Activated CD4-positive, CD25-positive, alpha-beta regulatory T cell (primary cell): ENCODE data around the gene AGPS.

Experiments used
- DNase-seq, 4 experiments: peaks; one replicate each; lab custom pipeline; 2025; lab: John Stamatoyannopoulos, UW

Gene AGPS

DNA sequence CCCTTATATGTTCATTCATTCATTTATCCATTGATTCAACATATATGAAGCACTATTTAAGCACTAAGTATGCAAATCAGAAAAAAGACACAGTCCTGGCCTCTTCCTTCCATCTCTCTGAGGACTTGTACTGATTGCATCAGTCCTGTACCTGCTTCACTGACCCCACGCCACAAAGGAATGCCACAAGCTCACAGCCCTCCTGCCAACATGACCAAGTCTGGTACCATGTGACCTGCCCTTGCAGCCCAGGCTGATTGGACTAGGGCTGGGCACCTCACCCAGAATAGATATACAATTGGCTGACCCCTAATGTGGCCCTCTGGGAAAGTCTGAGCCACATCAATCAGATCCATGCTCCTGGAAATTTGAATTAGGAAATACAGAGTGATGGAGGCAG is 196.6 kb downstream of the AGPS start:
- DNase-seq: no peak

- DNase-seq: no peak
Measured at GRCh38 chr2:177592397-177592796, 199.8 kb downstream of the AGPS start.

GRCh38 chr2:177592945-177593344 is 200.4 kb downstream of the AGPS start:
- no peak for DNase-seq

GRCh38 chr2:177593402-177593801 is 200.8 kb downstream of the AGPS start:
- no peak for DNase-seq
